Subcutaneous adipose tissue (tissue), 4 donors: ENCODE results near the gene EFNA1. TPM values are rescaled to one million over a fixed set of nuclear protein-coding genes. Genes with fewer than 3 reads are reported as not detected.

Experiments used
- small RNA-seq: library from RNA; depleted of rRNA; stranded (forward); fragments of <200 nt; gene quantifications from one replicate; pipeline ENCODE3, GENCODE V24; 2016
- total RNA-seq, 4 donors: library from RNA; depleted of rRNA; stranded (reverse); fragments of >200 nt; gene quantifications; one replicate each; pipeline ENCODE4 v1.1.0, GENCODE V29; 2016
- TF ChIP-seq, protein P1 (sequence below): fragments of 450-650 bp; IDR thresholded peaks from one replicate; pipeline ENCODE4 v1.5.1; 2016; ENCODE audit warnings: low read depth, mild to moderate bottlenecking, control low read depth, antibody characterized with exemption, moderate library complexity

The EFNA1 gene
- total RNA-seq, 4 donors from 2014 or later: 12.4 to 32.6 (median 16.8) TPM

DNA sequence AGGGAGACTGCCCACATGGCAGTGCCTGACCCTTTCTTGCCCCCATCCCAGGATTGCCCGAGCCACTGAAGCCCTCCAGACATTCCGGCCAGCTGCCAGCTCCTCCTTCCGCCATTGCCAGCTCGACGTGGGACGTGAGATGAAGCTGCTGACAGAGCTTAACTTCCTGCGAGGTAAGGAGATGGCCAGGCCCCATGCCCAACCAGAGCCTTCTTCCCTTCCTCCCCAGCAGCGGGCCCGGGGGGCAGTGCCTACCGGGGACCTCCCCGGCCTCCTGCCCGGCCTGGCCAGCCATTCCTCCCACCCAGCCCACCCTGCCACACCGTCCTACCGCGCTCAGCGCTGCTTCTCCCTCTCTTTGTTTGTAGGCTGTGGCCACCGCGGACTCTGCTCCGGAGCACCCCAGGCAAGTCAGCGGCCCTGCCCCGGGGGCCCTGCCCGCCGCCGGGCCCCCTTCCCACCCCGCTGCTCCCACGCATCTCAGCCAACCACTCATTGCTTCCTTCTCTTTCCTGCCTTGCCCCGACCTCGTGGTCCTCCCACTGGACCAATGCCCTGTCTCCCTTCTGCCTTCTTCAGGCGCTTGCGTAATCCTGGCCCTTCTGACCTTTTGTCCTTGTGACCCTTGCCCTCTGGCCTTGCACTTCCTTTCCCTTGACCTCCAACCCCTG, 50.9 kb downstream of the EFNA1 start:
- TF ChIP-seq, protein P1, sequence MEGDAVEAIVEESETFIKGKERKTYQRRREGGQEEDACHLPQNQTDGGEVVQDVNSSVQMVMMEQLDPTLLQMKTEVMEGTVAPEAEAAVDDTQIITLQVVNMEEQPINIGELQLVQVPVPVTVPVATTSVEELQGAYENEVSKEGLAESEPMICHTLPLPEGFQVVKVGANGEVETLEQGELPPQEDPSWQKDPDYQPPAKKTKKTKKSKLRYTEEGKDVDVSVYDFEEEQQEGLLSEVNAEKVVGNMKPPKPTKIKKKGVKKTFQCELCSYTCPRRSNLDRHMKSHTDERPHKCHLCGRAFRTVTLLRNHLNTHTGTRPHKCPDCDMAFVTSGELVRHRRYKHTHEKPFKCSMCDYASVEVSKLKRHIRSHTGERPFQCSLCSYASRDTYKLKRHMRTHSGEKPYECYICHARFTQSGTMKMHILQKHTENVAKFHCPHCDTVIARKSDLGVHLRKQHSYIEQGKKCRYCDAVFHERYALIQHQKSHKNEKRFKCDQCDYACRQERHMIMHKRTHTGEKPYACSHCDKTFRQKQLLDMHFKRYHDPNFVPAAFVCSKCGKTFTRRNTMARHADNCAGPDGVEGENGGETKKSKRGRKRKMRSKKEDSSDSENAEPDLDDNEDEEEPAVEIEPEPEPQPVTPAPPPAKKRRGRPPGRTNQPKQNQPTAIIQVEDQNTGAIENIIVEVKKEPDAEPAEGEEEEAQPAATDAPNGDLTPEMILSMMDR: no peak

DNA sequence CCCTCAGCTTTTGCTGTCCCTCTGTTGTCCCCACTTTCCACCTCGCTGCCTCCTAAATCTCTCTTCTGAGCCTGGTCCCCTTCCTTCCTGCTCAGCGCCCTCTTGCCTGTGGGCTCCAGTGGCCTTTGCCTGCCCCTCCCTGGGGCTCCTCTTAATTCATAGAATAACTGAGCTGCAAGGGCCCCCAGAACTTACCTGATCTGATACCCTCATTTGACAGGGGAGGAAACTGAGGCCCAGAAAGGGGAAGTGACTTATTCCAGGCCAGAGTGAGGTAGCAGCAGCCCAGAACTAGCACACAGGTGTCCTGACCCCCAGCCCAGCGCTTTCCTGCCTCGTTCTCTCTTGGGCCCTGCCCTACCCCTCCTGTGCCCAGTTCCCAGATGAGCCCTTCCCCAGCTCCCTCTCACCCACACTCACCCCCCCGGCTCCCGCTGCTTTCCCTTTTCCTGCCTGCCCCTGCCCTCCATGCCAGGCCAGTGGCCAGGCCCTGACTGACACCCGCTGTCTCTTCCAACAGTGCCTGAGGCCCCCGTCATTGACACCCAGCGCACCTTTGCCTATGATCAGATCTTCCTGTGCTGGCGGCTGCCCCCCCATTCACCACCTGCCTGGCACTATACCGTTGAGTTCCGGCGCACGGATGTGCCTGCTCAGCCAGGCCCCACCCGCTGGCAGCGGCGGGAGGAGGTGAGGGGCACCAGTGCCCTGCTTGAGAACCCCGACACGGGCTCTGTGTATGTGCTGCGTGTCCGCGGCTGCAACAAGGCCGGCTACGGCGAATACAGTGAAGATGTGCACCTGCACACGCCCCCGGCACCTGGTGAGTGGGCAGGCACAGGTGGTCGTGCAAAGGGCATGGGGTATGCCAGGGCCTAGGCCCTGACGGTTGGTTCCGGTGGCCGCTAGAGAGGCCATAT, 51.7 kb downstream of the EFNA1 start:
- TF ChIP-seq, protein P1: no peak

DNA sequence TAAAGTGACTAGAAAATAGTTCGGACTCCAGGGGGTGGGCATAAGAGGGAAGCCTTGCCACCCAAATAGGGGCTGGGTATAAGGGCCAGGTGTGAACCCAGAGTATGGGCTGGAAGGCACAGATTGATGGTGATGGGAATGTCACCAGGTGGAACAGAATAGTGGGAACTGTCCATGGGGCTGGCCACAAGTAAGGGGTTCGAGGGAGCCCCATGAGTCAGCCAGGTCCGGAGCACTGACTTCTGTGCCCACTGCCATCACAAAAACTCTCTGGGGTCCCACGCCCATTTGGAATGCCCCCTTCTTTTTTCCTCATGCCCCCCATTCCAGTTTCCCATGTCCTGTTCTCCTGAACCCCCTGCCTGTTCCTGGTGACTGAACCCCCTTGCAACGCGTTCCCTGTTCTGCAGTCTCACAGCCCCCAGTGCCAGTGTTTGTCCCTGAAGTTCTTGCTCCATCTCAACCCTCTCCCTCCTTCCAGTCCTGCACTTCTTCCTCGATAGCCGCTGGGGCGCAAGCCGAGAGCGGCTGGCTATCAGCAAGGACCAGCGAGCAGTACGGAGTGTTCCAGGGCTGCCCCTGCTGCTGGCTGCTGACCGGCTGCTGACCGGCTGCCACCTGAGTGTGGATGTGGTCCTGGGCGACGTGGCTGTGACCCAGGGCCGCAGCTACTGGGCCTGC, 53.8 kb downstream of the EFNA1 start:
- TF ChIP-seq, protein P1: no peak

DNA sequence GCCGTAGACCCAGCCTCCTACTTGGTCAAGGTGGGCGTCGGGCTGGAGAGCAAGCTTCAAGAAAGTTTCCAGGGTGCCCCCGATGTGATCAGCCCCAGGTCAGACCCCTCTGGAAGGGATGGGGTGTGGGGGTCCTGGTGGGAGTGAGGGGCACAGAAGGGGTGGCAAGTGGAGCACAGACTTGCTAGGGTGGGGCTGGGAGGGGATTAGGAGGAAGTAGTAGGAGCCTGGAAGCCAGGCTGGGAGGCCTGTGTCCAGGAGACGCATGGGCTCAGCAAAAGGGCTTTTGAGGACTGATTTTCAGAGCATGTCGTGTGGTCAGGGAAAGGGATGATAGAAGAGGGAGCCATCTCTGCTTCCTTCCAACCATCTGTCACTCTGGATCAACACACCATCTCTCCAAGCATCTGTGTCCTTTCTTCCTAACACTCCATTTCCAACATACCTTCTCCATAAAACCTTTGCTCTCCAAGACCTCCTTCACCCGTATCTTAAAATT, 54.4 kb downstream of the EFNA1 start:
- TF ChIP-seq, protein P1: no peak

DNA sequence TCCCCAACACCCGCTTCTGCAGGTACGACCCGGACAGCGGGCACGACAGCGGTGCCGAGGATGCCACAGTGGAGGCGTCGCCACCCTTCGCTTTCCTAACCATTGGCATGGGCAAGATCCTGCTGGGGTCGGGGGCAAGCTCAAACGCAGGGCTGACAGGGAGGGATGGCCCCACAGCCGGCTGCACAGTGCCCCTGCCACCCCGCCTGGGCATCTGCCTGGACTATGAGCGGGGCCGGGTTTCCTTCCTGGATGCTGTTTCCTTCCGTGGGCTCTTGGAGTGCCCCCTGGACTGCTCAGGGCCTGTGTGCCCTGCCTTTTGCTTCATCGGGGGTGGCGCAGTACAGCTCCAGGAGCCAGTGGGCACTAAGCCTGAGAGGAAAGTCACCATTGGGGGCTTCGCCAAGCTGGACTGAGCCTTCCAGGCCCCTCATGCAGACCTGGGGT, 56.1 kb downstream of the EFNA1 start:
- TF ChIP-seq, protein P1: no peak

DNA sequence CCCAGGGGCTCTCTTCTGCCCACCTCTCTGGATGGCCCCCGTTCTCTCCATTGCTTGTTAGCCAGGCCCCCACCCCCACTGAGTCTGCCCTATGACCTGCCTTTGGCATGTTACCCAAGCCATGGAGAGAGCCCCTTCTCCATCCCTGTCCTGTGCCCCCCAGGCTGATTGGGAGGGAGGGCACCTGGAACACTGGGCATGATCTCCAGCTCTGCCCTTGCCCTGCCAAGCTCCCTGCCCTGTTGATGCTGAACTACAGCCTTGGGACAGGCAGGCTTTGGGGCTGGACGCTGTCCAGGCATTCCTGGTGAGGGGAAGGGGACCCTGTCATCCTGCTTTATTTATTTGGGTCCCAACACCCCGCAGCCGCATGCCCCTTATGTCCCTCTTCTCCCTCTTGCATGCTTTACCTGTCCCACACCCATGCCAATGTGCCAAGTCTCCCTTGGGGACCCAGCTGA, 56.7 kb downstream of the EFNA1 start:
- TF ChIP-seq, protein P1: no peak

Small RNA genes lying within 50 kb of the gene (small RNA-seq; reads per million reads assigned to genes)
- gene HMGN2P18 (not detected), gene RF00019 (0.49 reads per million)

Other genes with a start within 250 kb of the EFNA1 start
- gene PMVK, start 191.2 kb upstream of the EFNA1 start, total RNA-seq: 10 to 100 TPM; 11.6 to 22.4 (median 14.4) TPM
- gene PBXIP1, start 171.8 kb upstream of the EFNA1 start, total RNA-seq: 100 to 1,000 TPM in 2 of 4 donors, 10 to 100 TPM in 2; 34.9 to 177 (median 91.0) TPM
- 10 to 100 TPM; 13.4 to 23.9 (median 14.8) TPM for gene PYGO2, start 166.1 kb upstream of the EFNA1 start, total RNA-seq
- 100 to 1,000 TPM in 2 of 4 donors, 10 to 100 TPM in 2; 87.1 to 171 (median 102) TPM for gene SHC1, start 157.1 kb upstream of the EFNA1 start, total RNA-seq
- 10 to 100 TPM; 40.3 to 77.4 (median 51.2) TPM for gene CKS1B, start 153.2 kb upstream of the EFNA1 start, total RNA-seq
- 10 to 100 TPM; 23.5 to 25.9 (median 24.7) TPM for gene FLAD1, start 144.5 kb upstream of the EFNA1 start, total RNA-seq
- not detected for gene LENEP, start 134.3 kb upstream of the EFNA1 start, total RNA-seq
- 10 to 100 TPM; 23.5 to 74.0 (median 30.8) TPM for gene ZBTB7B, start 125.1 kb upstream of the EFNA1 start, total RNA-seq
- 1 to 10 TPM in 2 of 4 donors, under 1 TPM in 1, not detected in 1; 0.34 to 3.7 (median 2.6) TPM for gene DCST2, start 94.1 kb upstream of the EFNA1 start, total RNA-seq
- gene DCST1, start 94.1 kb upstream of the EFNA1 start, total RNA-seq: not detected
- 100 to 1,000 TPM in 2 of 4 donors, 10 to 100 TPM in 2; 61.4 to 189 (median 87.5) TPM for gene ADAM15, start 76.6 kb upstream of the EFNA1 start, total RNA-seq
- 1 to 10 TPM; 2.8 to 5.3 (median 3.7) TPM for gene EFNA4, start 64.1 kb upstream of the EFNA1 start, total RNA-seq
- gene EFNA3, start 49.0 kb upstream of the EFNA1 start, total RNA-seq: 1 to 10 TPM in 2 of 4 donors, under 1 TPM in 1, not detected in 1; 0.44 to 3.7 (median 1.7) TPM
- 10 to 100 TPM; 21.2 to 34.2 (median 23.7) TPM for gene SLC50A1, start 8.0 kb downstream of the EFNA1 start, total RNA-seq
- gene DPM3, start 12.7 kb downstream of the EFNA1 start, total RNA-seq: 100 to 1,000 TPM in 1 of 4 donors, 10 to 100 TPM in 3; 61.4 to 120 (median 71.2) TPM
- gene KRTCAP2, start 45.4 kb downstream of the EFNA1 start, total RNA-seq: 100 to 1,000 TPM in 1 of 4 donors, 10 to 100 TPM in 3; 65.0 to 155 (median 81.9) TPM
- under 1 TPM in 3 of 4 donors, not detected in 1; 0.51 to 0.75 (median 0.66) TPM for gene TRIM46, start 46.0 kb downstream of the EFNA1 start, total RNA-seq
- gene THBS3, start 80.0 kb downstream of the EFNA1 start, total RNA-seq: 10 to 100 TPM in 3 of 4 donors, 1 to 10 TPM in 1; 8.8 to 21.1 (median 15.6) TPM
- gene MTX1, start 80.8 kb downstream of the EFNA1 start, total RNA-seq: 10 to 100 TPM; 35.5 to 46.9 (median 40.8) TPM
- gene ENTREP3, start 127.6 kb downstream of the EFNA1 start, total RNA-seq: 10 to 100 TPM in 3 of 4 donors, 1 to 10 TPM in 1; 5.4 to 20.3 (median 14.2) TPM
- gene SCAMP3, start 134.5 kb downstream of the EFNA1 start, total RNA-seq: 10 to 100 TPM; 39.0 to 66.1 (median 44.8) TPM
- gene CLK2, start 145.6 kb downstream of the EFNA1 start, total RNA-seq: 10 to 100 TPM; 23.5 to 36.7 (median 26.3) TPM
- gene HCN3, start 149.6 kb downstream of the EFNA1 start, total RNA-seq: 1 to 10 TPM in 3 of 4 donors, under 1 TPM in 1; 0.75 to 1.8 (median 1.1) TPM
- not detected for gene PKLR, start 173.6 kb downstream of the EFNA1 start, total RNA-seq
- 100 to 1,000 TPM in 1 of 4 donors, 10 to 100 TPM in 3; 54.0 to 105 (median 81.6) TPM for gene FDPS, start 181.0 kb downstream of the EFNA1 start, total RNA-seq
- gene RUSC1, start 193.0 kb downstream of the EFNA1 start, total RNA-seq: 10 to 100 TPM in 3 of 4 donors, 1 to 10 TPM in 1; 4.6 to 14.4 (median 12.1) TPM